Hair follicular keratinocyte (primary cell): Measurements from ENCODE around the gene MNS1. TPM values are rescaled to one million over a fixed set of nuclear protein-coding genes. Genes with fewer than 3 reads are reported as not detected.

Experiments used
- total RNA-seq: library from RNA; depleted of rRNA; stranded (reverse); fragments of >200 nt; gene quantifications from 2 replicates; pipeline ENCODE4 v1.2.3, GENCODE V29; 2015

MNS1 gene
- total RNA-seq = 0.39 and 1.1 TPM in 2 replicates

GRCh38 chr15:56464893-56465520 is at the start of gene MNS1:
Gene MNS1, minus strand, starts transcription at chr15:56465137. Its CDS starts 165 bp downstream, at chr15:56464972.

Other genes with a start within 250 kb of the MNS1 start
- 5.8 and 7.0 TPM in 2 replicates for gene RFX7, start 221.3 kb downstream of the MNS1 start, total RNA-seq
- gene TEX9, start 99.7 kb downstream of the MNS1 start, total RNA-seq = 1.3 TPM in 2 replicates